Astrocyte of the cerebellum (primary cell): Measurements from ENCODE around the gene TOLLIP.

Source experiments
- DNase-seq: peaks from one replicate; pipeline ENCODE4 v3.0.0-alpha.2; 2011; ENCODE audit warnings: low read depth
- H3K4me3 ChIP-seq: 2 replicates; pipeline ENCODE4 v1.5.1; 2011; ENCODE audit warnings: mild to moderate bottlenecking, low read depth, low read length, moderate library complexity
- CTCF ChIP-seq: IDR thresholded peaks from 2 replicates; pipeline ENCODE4 v1.5.1; 2012; ENCODE audit warnings: low read length, low read depth, moderate library complexity, mild to moderate bottlenecking; ENCODE audit errors: missing control alignments
- in situ Hi-C: cut with HindIII; loops from 2 replicates; pipeline ENCODE4 v1.10.0; 2017; ENCODE audit warnings: low sequenced_read_pairs

The TOLLIP gene

GRCh38 chr11:1302461-1303125 lies 6.8 kb downstream of the TOLLIP start:
- TF ChIP-seq CTCF: no peak

GRCh38 chr11:1302041-1302460 lies 7.4 kb downstream of the TOLLIP start:
- in situ Hi-C loops: no loop called here
- no peak for DNase-seq
- TF ChIP-seq CTCF: no peak
- no peak overlapping the region for H3K4me3 ChIP-seq

More at GRCh38 chr11:1302461-1303125, 6.8 kb downstream of the TOLLIP start:
- no peak for DNase-seq
- H3K4me3 ChIP-seq: no peak overlapping the region
- in situ Hi-C loops: no loop called here

- no peak for TF ChIP-seq CTCF
- in situ Hi-C loops: no loop called here
- no peak for DNase-seq
- no peak overlapping the region for H3K4me3 ChIP-seq
Measured at GRCh38 chr11:1301220-1302000, 8.0 kb downstream of the TOLLIP start.

- no peak for DNase-seq
- in situ Hi-C loops: no loop called here
- no peak for TF ChIP-seq CTCF
- no peak overlapping the region for H3K4me3 ChIP-seq
Measured at GRCh38 chr11:1300569-1301187, 8.8 kb downstream of the TOLLIP start.

- in situ Hi-C loops: no loop called here
Measured at GRCh38 chr11:1300121-1300520, 9.3 kb downstream of the TOLLIP start.

More at GRCh38 chr11:1300121-1300520, 9.3 kb downstream of the TOLLIP start:
- no peak overlapping the region for H3K4me3 ChIP-seq
- no peak for DNase-seq
- TF ChIP-seq CTCF: no peak
